ENCODE measurements around the gene FAM118B. TPM values are rescaled to one million over a fixed set of nuclear protein-coding genes. Genes with fewer than 3 reads are reported as not detected.

FAM118B gene
- total RNA-seq, 1 experiment from 2014 or later: 41.6 TPM

DNA sequence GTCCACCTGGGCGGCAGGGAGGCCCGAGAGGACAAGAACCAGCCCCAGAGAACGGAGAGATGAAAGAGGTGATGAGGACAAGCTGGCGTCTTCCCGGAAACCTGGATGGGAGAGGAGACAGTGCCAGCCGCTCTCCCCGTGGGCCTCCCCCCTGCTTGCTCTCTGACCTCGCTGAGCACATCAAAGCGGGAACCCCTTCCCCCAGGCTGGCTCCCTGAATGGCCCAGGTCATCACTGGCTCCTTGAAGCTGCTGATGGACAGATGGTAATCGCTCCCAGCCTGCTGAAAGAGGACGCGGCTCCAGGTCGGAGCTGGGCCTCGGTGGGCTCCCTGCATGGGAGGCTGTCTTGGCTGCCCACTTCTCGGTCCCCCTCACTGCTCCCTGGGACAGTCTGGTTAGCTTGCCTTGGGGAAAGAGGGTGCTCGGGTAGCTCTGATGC lies 18.5 kb upstream of the FAM118B start:
- ChIA-PET POLR2A (interaction anchor here (0.5 kb wide), 1 partner anchor 75 kb away, joined by 7 read pairs; no protein-coding TSS in a partner anchor), CTCF (interaction anchor here (0.5 to 1.1 kb wide), 3 partner anchors 268 to 1094 kb away, joined by 3 to 4 read pairs (median 3); no protein-coding TSS in a partner anchor)
- no peak for DNase-seq (ENCODE audit: low read depth, low spot score)
- H3K36me3 ChIP-seq (ENCODE audit: control insufficient read depth, insufficient read depth, low read length): peaks cover 8% of the 10 kb centered on the region; the same call in 1 of the 2 replicates
- intact Hi-C loops (cut with micrococcal nuclease; ENCODE audit: unreplicated experiment): no loop called here
- H3K4me3 ChIP-seq (ENCODE audit: low read depth in 2 of 2, low read length in 2 of 2): no peak overlapping the region
- H3K4me1 ChIP-seq (ENCODE audit: control insufficient read depth, insufficient read depth, low read length): peaks cover 2% of the 10 kb centered on the region; the same call in 1 of the 2 replicates
- ATAC-seq: no peak
- in situ Hi-C loops (cut with HindIII; ENCODE audit: low pct_unique_long_range_greater_than_20kb, low sequenced_read_pairs): no loop called here
- no peak overlapping the region for H3K27ac ChIP-seq (ENCODE audit: low read length)
- no peaks in the 10 kb centered on the region for H3K9me3 ChIP-seq (ENCODE audit: control insufficient read depth, insufficient read depth, low read depth, low read length)
- H3K27me3 ChIP-seq (ENCODE audit: control insufficient read depth, insufficient read depth, low read length): no peaks in the 10 kb centered on the region
- TF ChIP-seq, protein P1, sequence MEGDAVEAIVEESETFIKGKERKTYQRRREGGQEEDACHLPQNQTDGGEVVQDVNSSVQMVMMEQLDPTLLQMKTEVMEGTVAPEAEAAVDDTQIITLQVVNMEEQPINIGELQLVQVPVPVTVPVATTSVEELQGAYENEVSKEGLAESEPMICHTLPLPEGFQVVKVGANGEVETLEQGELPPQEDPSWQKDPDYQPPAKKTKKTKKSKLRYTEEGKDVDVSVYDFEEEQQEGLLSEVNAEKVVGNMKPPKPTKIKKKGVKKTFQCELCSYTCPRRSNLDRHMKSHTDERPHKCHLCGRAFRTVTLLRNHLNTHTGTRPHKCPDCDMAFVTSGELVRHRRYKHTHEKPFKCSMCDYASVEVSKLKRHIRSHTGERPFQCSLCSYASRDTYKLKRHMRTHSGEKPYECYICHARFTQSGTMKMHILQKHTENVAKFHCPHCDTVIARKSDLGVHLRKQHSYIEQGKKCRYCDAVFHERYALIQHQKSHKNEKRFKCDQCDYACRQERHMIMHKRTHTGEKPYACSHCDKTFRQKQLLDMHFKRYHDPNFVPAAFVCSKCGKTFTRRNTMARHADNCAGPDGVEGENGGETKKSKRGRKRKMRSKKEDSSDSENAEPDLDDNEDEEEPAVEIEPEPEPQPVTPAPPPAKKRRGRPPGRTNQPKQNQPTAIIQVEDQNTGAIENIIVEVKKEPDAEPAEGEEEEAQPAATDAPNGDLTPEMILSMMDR (IDR thresholded peaks at IDR 0.05): no peak
- TF ChIP-seq, protein P2, sequence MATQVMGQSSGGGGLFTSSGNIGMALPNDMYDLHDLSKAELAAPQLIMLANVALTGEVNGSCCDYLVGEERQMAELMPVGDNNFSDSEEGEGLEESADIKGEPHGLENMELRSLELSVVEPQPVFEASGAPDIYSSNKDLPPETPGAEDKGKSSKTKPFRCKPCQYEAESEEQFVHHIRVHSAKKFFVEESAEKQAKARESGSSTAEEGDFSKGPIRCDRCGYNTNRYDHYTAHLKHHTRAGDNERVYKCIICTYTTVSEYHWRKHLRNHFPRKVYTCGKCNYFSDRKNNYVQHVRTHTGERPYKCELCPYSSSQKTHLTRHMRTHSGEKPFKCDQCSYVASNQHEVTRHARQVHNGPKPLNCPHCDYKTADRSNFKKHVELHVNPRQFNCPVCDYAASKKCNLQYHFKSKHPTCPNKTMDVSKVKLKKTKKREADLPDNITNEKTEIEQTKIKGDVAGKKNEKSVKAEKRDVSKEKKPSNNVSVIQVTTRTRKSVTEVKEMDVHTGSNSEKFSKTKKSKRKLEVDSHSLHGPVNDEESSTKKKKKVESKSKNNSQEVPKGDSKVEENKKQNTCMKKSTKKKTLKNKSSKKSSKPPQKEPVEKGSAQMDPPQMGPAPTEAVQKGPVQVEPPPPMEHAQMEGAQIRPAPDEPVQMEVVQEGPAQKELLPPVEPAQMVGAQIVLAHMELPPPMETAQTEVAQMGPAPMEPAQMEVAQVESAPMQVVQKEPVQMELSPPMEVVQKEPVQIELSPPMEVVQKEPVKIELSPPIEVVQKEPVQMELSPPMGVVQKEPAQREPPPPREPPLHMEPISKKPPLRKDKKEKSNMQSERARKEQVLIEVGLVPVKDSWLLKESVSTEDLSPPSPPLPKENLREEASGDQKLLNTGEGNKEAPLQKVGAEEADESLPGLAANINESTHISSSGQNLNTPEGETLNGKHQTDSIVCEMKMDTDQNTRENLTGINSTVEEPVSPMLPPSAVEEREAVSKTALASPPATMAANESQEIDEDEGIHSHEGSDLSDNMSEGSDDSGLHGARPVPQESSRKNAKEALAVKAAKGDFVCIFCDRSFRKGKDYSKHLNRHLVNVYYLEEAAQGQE (IDR thresholded peaks at IDR 0.05; ENCODE audit: insufficient read depth in 1 of 2, low read depth in 2 of 2, low read length in 1 of 2): no peak
- TF ChIP-seq SIN3A (IDR thresholded peaks at IDR 0.05; ENCODE audit: borderline replicate concordance, insufficient read depth, low read depth, low read length) (no peak), TCF7L2 (IDR thresholded peaks at IDR 0.05; ENCODE audit: low read depth, low read length) (no peak), POLR2AphosphoS5 (IDR thresholded peaks at IDR 0.05; ENCODE audit: low read depth, low read length) (no peak)
- BruUV-seq (replicated peaks): no TSS peak

GRCh38 chr11:126194121-126194543 lies 17.4 kb upstream of the FAM118B start:
- Histone ChIP-seq H3K4me3 (ENCODE audit: low read depth in 2 of 2, low read length in 2 of 2) (no peak overlapping the region), H3K27me3 (ENCODE audit: control insufficient read depth, insufficient read depth, low read length) (no peaks in the 10 kb centered on the region), H3K9me3 (ENCODE audit: control insufficient read depth, insufficient read depth, low read depth, low read length) (no peaks in the 10 kb centered on the region), H3K27ac (ENCODE audit: low read length) (no peak overlapping the region), H3K36me3 (ENCODE audit: control insufficient read depth, insufficient read depth, low read length) (peaks cover 8% of the 10 kb centered on the region; the same call in 1 of the 2 replicates), H3K4me1 (ENCODE audit: control insufficient read depth, insufficient read depth, low read length) (peaks cover 3% of the 10 kb centered on the region; the same call in 1 of the 2 replicates)
- DNase-seq (ENCODE audit: low read depth, low spot score) (no peak), ATAC-seq (peak; percentile 72)
- in situ Hi-C loops (cut with HindIII; ENCODE audit: low pct_unique_long_range_greater_than_20kb, low sequenced_read_pairs) (no loop called here), intact Hi-C loops (cut with micrococcal nuclease; ENCODE audit: unreplicated experiment) (loop anchor here (1.0 kb wide), 3 partner anchors 133 to 271 kb away; no protein-coding TSS in a partner anchor)
- TF ChIP-seq SIN3A (IDR thresholded peaks at IDR 0.05; ENCODE audit: borderline replicate concordance, insufficient read depth, low read depth, low read length) (no peak), POLR2AphosphoS5 (IDR thresholded peaks at IDR 0.05; ENCODE audit: low read depth, low read length) (no peak), TCF7L2 (IDR thresholded peaks at IDR 0.05; ENCODE audit: low read depth, low read length) (no peak)
- TF ChIP-seq, protein P2 (IDR thresholded peaks at IDR 0.05; ENCODE audit: insufficient read depth in 1 of 2, low read depth in 2 of 2, low read length in 1 of 2): no peak
- TF ChIP-seq, protein P1 (IDR thresholded peaks at IDR 0.05): peak; percentile 84
- ChIA-PET CTCF (interaction anchor here (0.6 to 1.1 kb wide), 3 partner anchors 252 to 274 kb away, joined by 3 read pairs; no protein-coding TSS in a partner anchor), POLR2A (no interaction called here)
- BruUV-seq (replicated peaks): no TSS peak

Measured in Panc1 (cell line).